Stimulated activated naive CD8-positive, alpha-beta T cell treated with anti-CD3 and anti-CD28 coated beads, Interleukin-15, amount 100 ng/mL, for 72 hours (primary cell): Measurements from ENCODE around the gene GMNN.
A peak's percentile ranks its signal among the peaks of the same experiment; 100 is the strongest.

Experiments
- ATAC-seq: fragments of 150-1000 bp; cut with Tn5 transposase; 2 replicates; pipeline ENCODE4 v1.10.0; 2021; ENCODE audit warnings: mild to moderate bottlenecking, moderate library complexity
- DNase-seq, 2 donors: peaks; one replicate each; pipeline ENCODE4 v3.0.0; 2021 to 2022
- H3K27ac Mint-ChIP-seq, 2 donors: one replicate each; pipeline ENCODE4 v1.8.0; 2022; ENCODE audit warnings: mild to moderate bottlenecking in 2 of 2, mixed read lengths in 2 of 2, moderate library complexity in 2 of 2
- H3K27me3 Mint-ChIP-seq: one replicate; pipeline ENCODE4 v1.8.0; 2022; ENCODE audit warnings: mixed read lengths
- H3K4me1 Mint-ChIP-seq: one replicate; pipeline ENCODE4 v1.8.0; 2022; ENCODE audit warnings: mild to moderate bottlenecking, mixed read lengths
- H3K4me3 Mint-ChIP-seq, 2 donors: one replicate each; pipeline ENCODE4 v1.8.0; 2022; ENCODE audit warnings: mild to moderate bottlenecking in 2 of 2, mixed read lengths in 2 of 2, moderate library complexity in 1 of 2
- H3K9me3 Mint-ChIP-seq, 2 donors: one replicate each; pipeline ENCODE4 v1.8.0; 2022; ENCODE audit warnings: mixed read lengths in 2 of 2

The GMNN gene

DNA sequence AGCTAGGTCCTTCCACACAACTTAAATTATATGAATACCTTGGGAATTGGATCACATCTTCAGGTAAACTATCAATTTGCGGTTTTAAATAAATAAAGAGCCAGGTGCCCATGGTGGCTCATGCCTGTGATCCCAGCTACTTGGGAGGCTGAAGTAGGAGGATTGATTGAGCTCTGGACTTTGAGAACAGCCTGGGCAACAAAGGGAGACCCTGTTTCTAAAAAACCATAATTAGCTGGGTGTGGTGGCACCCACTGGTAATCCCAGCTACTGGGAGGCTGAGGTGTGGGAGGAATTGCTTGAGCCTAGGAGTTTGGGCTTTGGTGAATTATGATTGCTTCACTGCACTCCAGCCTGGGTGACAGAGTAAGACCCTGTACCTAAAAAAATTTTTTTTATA lies 3.4 kb downstream of the GMNN start:
- Mint-ChIP-seq H3K4me3 (peak overlapping the region; percentile 29 to 90), H3K27ac (no peak overlapping the region), H3K9me3 (no peaks in the 10 kb centered on the region), H3K27me3 (no peaks in the 10 kb centered on the region), H3K4me1 (peaks cover 42% of the 10 kb centered on the region)
- ATAC-seq: no peak
- DNase-seq: no peak

DNA sequence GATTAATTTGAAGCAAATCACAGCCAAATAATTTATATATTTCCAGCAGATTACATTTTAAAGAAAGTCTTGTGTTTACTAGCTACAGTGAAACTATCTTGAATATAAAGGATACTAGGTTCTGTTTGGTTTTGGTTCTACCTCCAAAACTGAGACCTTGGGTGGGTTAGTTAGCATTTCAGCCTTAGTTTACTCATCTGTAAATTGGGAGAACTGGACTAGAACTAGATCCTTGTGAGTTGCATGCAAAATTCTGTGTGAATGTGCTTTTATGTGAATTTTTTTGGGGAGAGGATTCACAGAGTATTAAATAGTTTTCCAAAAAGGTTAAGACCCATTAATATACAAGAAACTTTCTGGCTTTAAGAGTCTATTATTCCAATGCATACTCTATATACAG lies 4.1 kb downstream of the GMNN start:
- ATAC-seq (no peak), DNase-seq (no peak)
- peaks cover 42% of the 10 kb centered on the region for H3K4me1 Mint-ChIP-seq
- H3K4me3 Mint-ChIP-seq: peak overlapping the region in 1 of 2 donors; percentile 7
- H3K27ac Mint-ChIP-seq: no peak overlapping the region
- no peaks in the 10 kb centered on the region for H3K9me3 Mint-ChIP-seq
- H3K27me3 Mint-ChIP-seq: no peaks in the 10 kb centered on the region

DNA sequence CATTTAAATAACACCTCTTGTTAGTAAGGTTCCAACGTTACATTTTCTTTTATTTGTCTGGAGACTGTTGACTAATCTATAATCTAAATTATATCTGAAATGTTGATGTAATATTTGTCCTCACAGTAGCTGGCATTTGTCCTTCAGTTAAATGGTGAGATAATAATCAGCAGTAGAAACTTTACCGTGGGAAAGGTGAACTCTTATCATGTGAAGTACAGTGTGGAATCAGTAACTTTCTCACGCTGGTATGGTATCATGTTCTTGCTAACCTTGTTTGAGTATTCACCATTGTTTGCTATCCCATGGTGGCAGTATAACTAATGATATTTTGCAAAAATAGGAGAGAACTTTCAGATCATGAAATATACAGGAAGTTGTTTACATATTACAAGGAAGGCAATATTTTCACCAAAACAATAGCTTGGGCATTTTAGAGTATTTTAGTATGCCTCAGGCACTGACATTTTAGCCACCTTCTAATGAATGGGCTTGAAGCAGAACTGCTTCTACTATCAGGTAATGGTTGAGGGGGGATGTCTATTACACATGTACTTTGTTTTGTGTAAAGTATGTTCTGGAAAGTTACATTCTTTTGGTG lies 4.8 kb downstream of the GMNN start:
- Mint-ChIP-seq H3K4me3 (no peak overlapping the region), H3K27ac (no peak overlapping the region), H3K4me1 (peaks cover 42% of the 10 kb centered on the region), H3K27me3 (no peaks in the 10 kb centered on the region), H3K9me3 (no peaks in the 10 kb centered on the region)
- ATAC-seq (no peak), DNase-seq (no peak)

DNA sequence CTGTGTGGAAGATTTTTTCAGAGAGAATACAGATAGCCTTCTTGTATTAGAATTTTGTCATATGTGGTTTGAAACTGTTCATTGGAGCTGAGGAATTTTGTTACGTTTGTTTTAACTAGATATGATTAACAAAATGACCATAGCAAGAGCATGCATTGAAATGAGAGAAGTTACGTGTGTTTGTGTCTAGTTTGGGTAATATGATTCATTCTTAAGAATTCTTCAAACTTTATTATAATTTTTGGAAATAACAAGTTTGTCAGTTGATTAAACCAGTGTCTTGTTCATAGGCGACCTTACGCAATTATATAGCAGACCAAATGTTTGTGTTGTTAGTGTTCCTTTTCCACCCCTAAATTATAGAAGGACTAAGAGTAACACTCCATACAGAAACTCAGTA lies 5.5 kb downstream of the GMNN start:
- Mint-ChIP-seq H3K9me3 (no peaks in the 10 kb centered on the region), H3K27me3 (no peaks in the 10 kb centered on the region), H3K4me1 (peaks cover 42% of the 10 kb centered on the region), H3K4me3 (no peak overlapping the region), H3K27ac (no peak overlapping the region)
- ATAC-seq: no peak
- no peak for DNase-seq

DNA sequence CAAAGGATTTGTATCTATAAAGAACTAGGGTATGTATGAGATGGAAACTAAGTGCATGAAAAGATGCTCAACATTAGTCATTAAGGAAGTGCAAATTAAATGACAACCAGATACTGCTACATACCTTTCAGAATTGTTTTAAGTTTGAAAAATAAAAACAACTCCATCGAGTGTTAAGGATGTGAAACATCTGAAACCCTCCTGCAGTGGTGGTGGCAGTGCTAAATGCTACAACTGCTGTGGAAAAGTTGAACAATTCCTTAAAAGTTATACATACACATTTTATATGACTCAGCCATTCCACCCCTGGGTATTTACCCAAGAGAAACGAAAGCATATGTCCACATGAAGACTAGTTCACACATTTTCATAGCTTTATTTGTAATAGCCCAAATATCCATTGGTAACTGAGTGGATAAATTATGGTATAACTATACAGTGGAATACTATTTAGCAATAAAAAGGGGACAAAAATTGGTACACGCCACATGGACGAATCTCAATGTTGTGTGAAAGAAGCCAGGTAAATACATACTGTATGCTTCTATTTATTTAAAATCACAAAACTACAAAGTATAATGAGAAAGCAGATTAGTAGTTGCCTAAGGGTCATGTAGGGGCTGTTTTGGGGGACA lies 13.4 kb downstream of the GMNN start:
- H3K27me3 Mint-ChIP-seq: no peaks in the 10 kb centered on the region
- DNase-seq (no peak), ATAC-seq (peak; percentile 68)
- H3K4me3 Mint-ChIP-seq: no peak overlapping the region
- peaks cover 20% of the 10 kb centered on the region for H3K4me1 Mint-ChIP-seq
- H3K9me3 Mint-ChIP-seq: no peaks in the 10 kb centered on the region
- no peak overlapping the region for H3K27ac Mint-ChIP-seq

DNA sequence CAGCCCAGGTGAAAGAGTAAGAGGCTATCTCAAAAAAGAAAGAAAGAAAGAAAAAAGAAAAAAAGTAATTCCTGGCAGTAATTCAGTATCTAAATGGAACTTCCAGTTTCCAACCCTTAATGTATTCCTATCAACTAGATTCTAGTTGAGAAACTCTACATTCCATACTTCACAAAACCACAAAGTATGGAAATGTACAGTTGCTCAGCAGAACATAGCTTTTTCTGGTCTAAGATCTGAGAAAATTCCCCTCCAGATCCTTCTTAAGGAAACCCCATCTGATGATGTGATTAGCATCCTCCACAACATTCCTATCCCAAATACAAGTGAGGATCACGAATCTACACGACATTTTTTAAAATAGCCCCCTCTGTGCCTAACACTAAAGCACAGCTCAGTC lies 20.4 kb downstream of the GMNN start:
- no peaks in the 10 kb centered on the region for H3K27me3 Mint-ChIP-seq
- ATAC-seq (no peak), DNase-seq (no peak)
- peaks cover 17% of the 10 kb centered on the region for H3K4me1 Mint-ChIP-seq
- H3K27ac Mint-ChIP-seq: no peak overlapping the region
- no peak overlapping the region for H3K4me3 Mint-ChIP-seq
- H3K9me3 Mint-ChIP-seq: no peaks in the 10 kb centered on the region

DNA sequence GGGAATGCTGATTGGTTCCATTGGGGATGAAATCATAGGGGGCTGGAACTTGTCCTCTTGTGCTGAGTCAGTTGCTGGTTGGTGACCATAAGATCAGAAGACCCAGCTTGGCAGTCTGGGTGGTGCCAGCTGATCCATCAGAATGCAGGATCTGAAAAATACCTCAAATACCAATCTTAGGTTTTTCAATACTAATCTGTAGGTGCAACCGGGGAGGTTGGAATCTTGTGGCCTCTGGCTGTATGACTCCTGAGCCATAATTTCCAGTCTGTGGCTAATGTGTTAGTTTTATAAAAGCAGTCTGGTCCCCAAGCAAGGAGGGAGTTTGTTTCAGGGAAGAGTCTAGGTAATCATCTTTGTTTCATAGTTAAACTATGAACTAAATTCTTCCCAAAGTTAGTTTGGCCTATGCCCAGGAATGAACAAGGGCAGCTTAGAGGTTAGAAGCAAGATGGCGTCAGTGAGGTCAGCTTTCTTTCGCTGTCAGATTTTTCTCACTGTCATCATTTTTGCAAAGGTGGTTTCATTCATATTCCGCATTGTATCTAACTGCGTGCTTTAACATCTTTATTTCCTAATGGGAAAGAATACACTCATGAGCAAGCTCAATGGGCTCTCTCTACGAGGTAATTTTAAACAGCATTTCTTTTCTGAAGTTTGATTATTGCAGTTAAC lies 22.0 kb downstream of the GMNN start:
- Mint-ChIP-seq H3K9me3 (no peaks in the 10 kb centered on the region), H3K27ac (no peak overlapping the region), H3K27me3 (no peaks in the 10 kb centered on the region), H3K4me3 (peak overlapping the region in 1 of 2 donors; percentile 2), H3K4me1 (peaks cover 17% of the 10 kb centered on the region)
- DNase-seq (no peak), ATAC-seq (peak; percentile 58)

DNA sequence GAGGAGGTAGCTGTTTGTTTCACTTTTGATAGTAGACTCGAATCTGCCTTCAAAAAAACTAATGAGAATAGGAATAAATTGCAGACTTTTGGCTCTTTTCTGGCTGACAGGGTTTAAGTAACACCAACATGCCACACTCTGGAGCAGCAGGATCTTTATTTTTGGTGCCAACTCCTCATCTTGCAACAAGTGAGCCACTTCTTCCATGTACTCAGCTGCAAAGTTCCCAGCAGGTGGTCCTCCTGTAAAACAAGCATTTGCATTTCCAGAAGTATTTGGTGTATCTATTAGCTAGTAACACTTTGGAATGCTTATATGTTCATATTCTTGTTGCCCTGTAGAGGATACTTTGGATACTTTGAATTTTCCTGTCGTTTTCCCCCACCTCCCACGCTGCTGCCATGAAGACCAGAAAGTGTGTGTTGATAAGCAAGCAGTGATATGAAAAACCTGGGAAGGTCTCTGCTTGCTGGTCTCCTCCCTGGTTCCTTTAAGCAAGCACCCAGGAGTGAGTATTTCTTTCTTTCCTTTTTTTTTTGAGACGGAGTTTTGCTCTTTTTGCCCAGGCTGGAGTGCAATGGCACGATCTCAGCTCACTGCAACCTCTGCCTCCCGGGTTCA lies 23.0 kb downstream of the GMNN start:
- Mint-ChIP-seq H3K27ac (no peak overlapping the region), H3K4me1 (peaks cover 17% of the 10 kb centered on the region), H3K4me3 (no peak overlapping the region), H3K9me3 (no peaks in the 10 kb centered on the region), H3K27me3 (no peaks in the 10 kb centered on the region)
- no peak for DNase-seq
- ATAC-seq: no peak

DNA sequence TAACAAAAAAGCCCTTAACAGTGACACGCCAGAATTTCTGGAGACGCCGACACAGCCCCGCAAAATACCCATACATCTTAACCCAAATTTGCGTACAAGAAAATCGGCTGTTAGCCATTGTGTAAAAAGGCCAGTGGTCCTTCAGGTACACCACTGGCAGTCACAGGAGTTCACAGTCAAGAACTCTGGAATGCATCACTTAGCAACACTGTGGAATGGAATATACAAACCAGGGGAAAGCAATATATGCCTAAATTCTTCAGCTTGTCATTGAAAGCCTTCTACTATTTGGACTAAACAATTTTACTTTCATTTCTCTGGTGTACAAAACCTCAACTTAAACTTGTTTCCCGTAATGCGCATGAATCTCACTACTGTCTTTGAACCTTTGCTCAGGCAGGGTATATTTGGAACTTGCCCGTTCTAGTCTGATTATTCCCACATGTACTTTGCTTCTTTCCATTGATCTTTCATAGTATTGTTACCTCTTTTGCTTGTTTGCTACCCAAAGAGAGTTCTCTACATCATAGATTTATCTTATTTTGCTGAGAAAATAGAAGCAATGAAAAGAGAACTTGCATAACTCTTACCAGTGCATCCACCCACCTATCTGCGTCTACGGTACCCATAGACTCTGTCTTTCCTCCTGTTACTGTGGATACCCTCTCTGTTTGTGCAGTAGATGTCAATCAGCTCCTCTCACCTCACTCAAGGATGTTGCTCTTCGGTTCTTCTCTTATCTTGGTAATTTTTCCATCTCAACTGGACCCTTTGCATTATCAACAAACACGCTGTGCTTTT lies 24.2 kb downstream of the GMNN start, which contains the start of gene ARMH2:
Gene ARMH2, minus strand, starts transcription at position 178 of the 801 bp plus-strand sequence. Its CDS starts 60 bp downstream, at position 118.
- peaks cover 17% of the 10 kb centered on the region for H3K4me1 Mint-ChIP-seq
- H3K27ac Mint-ChIP-seq: peak within 1 kb of the TSS in 1 of 2 donors; percentile 28
- ATAC-seq (no peak), DNase-seq (no peak)
- no peaks in the 10 kb centered on the region for H3K9me3 Mint-ChIP-seq
- H3K27me3 Mint-ChIP-seq: no peaks in the 10 kb centered on the region
- no peak within 1 kb of the TSS for H3K4me3 Mint-ChIP-seq

DNA sequence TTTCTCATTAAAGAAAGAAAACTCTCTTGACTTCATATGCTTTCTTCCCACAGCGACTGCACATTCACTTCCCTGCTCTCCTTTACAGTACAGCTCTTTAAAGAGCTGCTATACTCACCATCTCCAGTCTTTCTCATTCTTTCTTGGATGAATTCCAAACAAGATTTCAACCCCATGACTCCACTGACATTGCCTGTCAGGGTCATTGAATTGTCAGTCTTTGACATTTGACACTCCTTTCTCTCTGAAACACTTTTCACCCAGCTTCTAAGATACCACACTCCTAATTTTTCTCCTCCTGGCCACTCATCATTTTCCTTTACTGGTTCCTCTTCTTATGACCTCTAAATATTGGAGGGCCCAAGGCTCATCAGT lies 24.8 kb downstream of the GMNN start:
- no peaks in the 10 kb centered on the region for H3K27me3 Mint-ChIP-seq
- no peaks in the 10 kb centered on the region for H3K9me3 Mint-ChIP-seq
- H3K4me3 Mint-ChIP-seq: no peak overlapping the region
- peaks cover 17% of the 10 kb centered on the region for H3K4me1 Mint-ChIP-seq
- H3K27ac Mint-ChIP-seq: peak overlapping the region in 1 of 2 donors; percentile 28
- ATAC-seq (no peak), DNase-seq (no peak)

DNA sequence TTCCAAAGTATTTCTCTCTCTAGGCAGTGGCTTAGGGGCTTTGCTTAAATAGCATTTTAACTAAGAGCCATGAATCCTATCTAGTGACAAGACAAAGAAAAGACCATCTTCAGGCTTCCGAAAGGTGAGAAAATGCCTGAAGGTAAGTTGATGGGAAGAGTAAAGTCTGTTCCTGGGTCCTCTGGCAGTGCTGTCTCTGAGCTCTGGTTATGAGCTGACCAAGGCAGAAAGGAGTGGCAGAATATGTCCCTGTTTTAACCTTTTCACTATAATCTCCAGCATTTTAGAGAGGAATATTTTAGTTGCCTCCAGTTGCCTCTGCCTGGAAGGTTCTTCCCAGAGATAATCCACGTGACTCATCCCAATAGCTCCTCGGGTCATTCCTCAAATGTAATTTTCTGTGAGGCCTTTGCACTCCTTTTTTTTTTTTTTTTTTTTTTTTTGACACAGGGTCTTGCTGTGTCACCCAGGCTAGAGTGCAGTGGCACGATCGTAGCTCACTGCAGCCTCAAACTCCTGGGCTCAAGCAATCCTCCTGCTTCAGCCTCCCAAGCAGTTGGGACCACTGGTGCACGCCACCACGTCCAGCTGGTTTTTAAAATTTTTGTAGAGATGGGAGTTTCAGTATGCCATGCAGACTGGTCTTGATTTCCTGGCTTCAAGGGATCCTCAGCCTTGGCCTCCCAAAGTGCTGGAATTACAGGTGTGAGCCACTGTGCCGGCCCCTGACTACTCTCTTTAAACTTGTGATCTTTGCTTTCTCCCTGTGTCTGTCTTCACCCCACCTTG lies 27.7 kb downstream of the GMNN start:
- Mint-ChIP-seq H3K9me3 (no peaks in the 10 kb centered on the region), H3K27me3 (no peaks in the 10 kb centered on the region), H3K4me3 (no peak overlapping the region), H3K4me1 (peaks cover 6% of the 10 kb centered on the region), H3K27ac (peak overlapping the region in 1 of 2 donors; percentile 35)
- ATAC-seq (no peak), DNase-seq (no peak)

DNA sequence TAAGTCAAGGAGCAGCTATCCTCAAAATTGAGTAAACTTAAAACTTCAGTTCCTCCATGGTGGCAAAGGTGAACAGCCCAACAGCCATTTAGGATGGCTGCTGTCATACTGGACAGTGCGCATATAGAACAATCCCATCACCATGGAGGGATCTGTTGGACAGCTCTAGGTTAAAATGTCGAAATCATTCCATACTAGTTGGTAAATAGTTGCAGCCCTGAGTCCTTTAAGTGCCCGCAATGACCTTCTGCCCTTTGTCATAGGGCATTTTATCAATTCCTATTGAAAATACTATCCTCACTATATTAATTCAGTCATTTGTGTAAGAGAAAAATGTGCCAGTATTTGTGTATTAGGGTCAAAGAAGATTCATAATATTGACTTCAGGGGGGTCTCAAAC lies 32.8 kb downstream of the GMNN start:
- H3K4me1 Mint-ChIP-seq: no peaks in the 10 kb centered on the region
- H3K4me3 Mint-ChIP-seq: no peak overlapping the region
- DNase-seq (no peak), ATAC-seq (no peak)
- no peaks in the 10 kb centered on the region for H3K9me3 Mint-ChIP-seq
- H3K27me3 Mint-ChIP-seq: no peaks in the 10 kb centered on the region
- H3K27ac Mint-ChIP-seq: peak overlapping the region in 1 of 2 donors; percentile 58

DNA sequence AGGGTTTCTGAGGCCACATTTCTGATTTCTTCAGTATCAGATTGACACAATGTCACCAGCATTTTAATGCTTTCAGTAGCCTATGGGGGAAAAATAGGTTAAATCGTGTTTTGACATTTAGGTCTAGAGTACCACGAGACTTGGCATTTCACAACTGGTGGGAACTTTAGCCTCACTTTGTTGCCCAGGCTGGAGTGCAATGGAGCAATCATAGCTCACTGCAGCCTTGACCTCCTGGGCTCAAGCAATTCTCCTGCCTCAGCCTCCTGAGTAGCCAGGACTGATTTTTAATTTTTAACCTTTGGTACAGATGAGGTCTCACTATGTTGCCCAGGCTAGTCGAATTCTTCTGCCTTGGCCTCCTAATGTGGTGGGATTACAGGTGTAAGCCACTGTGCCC lies 35.0 kb downstream of the GMNN start:
- ATAC-seq (no peak), DNase-seq (no peak)
- Mint-ChIP-seq H3K4me1 (no peaks in the 10 kb centered on the region), H3K27me3 (no peaks in the 10 kb centered on the region), H3K4me3 (no peak overlapping the region), H3K9me3 (no peaks in the 10 kb centered on the region), H3K27ac (peak overlapping the region in 1 of 2 donors; percentile 27)

DNA sequence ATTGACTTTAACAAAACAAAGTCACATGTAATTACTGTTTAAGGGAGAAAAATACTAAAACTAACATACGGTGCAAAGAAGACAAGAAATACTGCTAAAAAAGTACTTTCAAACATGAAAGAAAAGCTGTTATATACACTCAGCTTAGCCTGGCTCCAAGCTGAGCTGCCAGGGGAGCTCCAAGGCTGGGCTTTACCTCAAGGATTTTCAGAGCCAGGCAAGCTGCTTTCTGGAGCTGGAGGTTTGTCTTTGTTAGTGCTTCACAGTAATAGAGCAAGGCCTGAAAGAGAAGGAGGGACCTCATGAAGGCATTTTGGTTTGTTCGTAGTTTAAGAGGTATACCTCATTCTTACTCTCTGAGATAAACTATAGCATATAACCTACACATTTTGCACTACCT lies 43.6 kb downstream of the GMNN start:
- no peak overlapping the region for H3K4me3 Mint-ChIP-seq
- DNase-seq (no peak), ATAC-seq (no peak)
- peak overlapping the region in 1 of 2 donors; percentile 25 for H3K27ac Mint-ChIP-seq
- no peaks in the 10 kb centered on the region for H3K9me3 Mint-ChIP-seq
- H3K27me3 Mint-ChIP-seq: no peaks in the 10 kb centered on the region
- H3K4me1 Mint-ChIP-seq: peaks cover 8% of the 10 kb centered on the region
